ENCODE data around the gene ARHGDIA. TPM values are rescaled to one million over a fixed set of nuclear protein-coding genes. Genes with fewer than 3 reads are reported as not detected.

ARHGDIA gene
- total and polyA plus RNA-seq, 8 donors = 99.5 to 225 (median 160) TPM

DNA sequence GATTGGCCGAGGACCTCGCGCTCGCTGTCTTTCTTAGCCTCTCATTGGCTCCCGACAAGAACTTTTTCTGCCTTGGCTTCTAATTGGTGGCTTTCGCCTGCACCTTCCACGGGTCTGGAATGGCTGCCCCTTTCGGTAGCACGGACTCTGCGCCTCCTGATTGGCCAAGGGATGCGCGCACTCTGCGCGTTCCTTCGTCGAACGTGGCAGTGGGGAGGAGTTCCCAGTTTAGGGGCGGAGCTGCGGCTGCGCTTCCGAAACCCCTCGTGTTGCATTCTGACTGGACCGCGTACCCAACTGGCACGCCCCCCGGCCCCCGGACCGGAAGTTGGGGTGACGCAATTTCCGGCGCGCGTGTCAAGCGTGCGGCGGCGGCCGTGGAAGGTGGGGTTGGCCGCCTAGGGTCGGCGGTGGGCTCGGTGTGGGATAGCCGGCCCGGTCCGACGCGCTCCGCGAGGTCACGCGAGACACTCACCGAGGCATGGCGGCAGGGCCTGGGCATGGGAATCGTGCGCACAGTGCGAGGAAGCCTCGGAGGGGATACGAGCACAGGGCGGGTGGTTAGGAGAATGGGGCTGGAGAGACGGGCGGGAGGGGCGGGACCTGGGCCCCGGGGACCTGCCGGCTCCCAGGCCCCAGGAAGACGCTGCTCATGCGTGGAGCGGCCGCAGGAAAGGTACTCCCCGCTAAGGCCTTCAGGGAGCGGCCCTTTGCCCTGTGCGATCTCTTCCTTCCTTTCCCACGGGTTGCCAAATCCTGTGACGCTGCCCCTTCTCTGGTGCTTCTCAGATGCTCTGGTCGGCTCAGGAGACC lies 10.2 kb downstream of the ARHGDIA start:
- peak; percentile 92 for FAIRE-seq

DNA sequence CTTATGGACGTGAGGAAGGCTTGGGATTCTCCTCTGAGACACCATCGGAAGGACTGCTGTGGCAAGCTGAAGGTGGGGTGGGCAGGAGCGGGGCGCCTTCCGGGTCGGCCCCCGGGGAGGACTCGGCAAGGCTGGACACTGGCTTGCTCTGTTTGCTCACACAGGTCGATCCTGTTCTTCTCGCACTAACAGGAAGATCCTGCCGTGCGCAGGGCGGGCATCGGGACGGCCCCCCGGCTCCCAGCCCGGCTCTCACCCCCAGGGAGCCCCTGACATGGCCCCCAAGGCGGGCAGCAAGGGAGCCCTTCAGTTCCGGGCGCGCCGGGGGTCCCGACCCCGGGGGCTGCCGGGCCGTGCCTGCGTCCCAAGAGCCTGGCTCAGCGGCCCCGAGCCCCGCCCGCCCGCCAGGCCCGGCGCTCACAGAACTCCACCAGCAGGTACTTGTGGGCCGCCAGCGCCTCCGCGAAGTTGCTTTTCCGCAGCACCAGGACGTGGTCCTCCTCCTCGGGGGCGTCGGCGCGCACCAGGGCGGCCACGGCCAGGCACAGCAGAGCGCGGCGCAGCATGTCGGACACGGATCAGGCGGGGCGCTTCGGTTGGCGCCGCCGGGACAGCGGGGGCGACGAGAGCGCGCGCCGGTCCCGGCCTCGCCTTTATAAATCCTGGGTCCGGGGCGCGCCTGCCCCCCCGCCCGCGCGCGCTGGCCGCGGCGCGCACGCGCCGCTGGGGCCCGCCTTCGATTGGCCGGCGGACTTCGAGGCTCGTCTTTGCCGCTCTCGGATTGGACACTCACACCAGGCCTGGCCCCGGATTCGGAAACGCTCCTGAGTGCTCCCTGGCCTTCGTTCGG lies 11.0 kb downstream of the ARHGDIA start, which contains the start of gene P4HB:
Gene P4HB, minus strand, starts transcription at position 630 of the 850 bp plus-strand sequence. Its CDS starts 64 bp downstream, at position 566.
- Histone ChIP-seq H3K27ac (peak within 1 kb of the TSS; percentile 95 to 98 (median 96)), H3K36me3 (peaks cover 0 to 19% (median 15%) of the 10 kb centered on the region in 3 donors), H3K4me1 (peaks cover 6 to 42% (median 21%) of the 10 kb centered on the region in 3 donors), H3K9me3 (no peaks in the 10 kb centered on the region), H3K27me3 (no peaks in the 10 kb centered on the region), H3K4me3 (peak within 1 kb of the TSS; percentile 90 to 99 (median 98))
- no peak for FAIRE-seq
- peak in 2 of 4 donors; percentile 60 to 73 for ATAC-seq
- DNase-seq = peak in 5 of 6 donors; percentile 35 to 99 (median 96)
- intact Hi-C loops (cut with DNase I) = no loop called here
- WGBS, 2 donors = 0% methylated on average over 48 to 95 of the region's 95 CpGs
- TF ChIP-seq, protein P1, sequence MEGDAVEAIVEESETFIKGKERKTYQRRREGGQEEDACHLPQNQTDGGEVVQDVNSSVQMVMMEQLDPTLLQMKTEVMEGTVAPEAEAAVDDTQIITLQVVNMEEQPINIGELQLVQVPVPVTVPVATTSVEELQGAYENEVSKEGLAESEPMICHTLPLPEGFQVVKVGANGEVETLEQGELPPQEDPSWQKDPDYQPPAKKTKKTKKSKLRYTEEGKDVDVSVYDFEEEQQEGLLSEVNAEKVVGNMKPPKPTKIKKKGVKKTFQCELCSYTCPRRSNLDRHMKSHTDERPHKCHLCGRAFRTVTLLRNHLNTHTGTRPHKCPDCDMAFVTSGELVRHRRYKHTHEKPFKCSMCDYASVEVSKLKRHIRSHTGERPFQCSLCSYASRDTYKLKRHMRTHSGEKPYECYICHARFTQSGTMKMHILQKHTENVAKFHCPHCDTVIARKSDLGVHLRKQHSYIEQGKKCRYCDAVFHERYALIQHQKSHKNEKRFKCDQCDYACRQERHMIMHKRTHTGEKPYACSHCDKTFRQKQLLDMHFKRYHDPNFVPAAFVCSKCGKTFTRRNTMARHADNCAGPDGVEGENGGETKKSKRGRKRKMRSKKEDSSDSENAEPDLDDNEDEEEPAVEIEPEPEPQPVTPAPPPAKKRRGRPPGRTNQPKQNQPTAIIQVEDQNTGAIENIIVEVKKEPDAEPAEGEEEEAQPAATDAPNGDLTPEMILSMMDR (IDR thresholded peaks at IDR 0.05) = no peak

More for the DNA sequence above, 10.2 kb downstream of the ARHGDIA start:
- Histone ChIP-seq H3K27ac (peak overlapping the region; percentile 91 to 98 (median 96)), H3K4me3 (peak overlapping the region; percentile 44 to 78 (median 67)), H3K36me3 (peaks cover 0 to 17% (median 15%) of the 10 kb centered on the region in 3 donors), H3K4me1 (peaks cover 14 to 42% (median 25%) of the 10 kb centered on the region in 3 donors), H3K9me3 (no peaks in the 10 kb centered on the region), H3K27me3 (no peaks in the 10 kb centered on the region)
- intact Hi-C loops (cut with DNase I) = no loop called here
- 0 to 1% methylated on average over 60 to 74 of the region's 74 CpGs for WGBS, 2 donors
- DNase-seq = peak; percentile 99 to 100 (median 100)
- peak; percentile 73 to 86 (median 78) for ATAC-seq
- TF ChIP-seq, protein P1 (IDR thresholded peaks at IDR 0.05) = peak in 1 of 4 donors; percentile 17

DNA sequence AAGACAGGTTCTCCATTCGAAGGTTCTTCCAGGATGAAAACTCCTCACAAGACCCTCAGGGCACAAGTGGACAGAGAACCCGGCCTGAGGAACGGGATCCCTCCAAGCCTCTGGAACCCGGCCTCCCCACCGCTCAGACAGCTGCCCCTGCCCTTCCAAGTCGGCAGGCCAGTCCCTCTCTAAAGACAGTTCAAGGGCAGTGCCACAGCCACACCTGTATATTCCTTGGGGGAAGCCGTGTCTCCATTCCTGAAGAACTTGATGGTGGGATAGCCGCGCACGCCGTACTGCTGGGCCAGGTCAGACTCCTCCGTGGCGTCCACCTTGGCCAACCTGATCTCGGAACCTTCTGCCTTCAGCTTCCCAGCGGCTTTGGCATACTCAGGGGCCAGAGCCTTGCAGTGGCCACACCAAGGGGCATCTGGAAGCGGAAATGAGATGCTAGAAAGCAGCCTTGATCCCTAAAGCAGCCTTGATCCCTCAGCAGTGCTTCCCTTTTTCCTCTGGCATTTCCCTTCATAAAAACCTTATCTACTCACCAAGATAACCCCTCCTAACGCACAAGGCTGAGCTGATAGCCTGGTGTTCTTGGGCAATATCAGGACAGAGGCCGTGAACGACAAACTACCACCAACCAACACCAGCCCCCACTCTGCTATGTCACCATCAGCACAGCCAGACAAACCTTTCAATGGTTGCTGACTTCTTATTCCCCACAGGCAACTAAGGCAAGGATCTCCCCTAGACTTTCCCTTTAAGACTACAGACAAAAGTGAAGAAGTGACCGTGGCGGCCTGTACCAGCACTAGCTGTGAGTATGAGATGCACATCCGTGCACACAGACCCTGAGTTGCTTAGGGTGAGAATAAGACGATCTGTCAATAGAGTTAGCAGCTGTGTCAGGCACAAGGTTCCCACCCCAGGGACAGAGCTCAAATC lies 11.9 kb downstream of the ARHGDIA start:
- FAIRE-seq (no peak), ATAC-seq (no peak), DNase-seq (peak in 2 of 6 donors; percentile 54 to 61)
- no peaks in the 10 kb centered on the region for H3K27me3 ChIP-seq
- WGBS, 2 donors = 21 to 26% methylated on average over 23 of the region's 23 CpGs
- H3K27ac ChIP-seq = peak overlapping the region; percentile 86 to 95 (median 90)
- no peaks in the 10 kb centered on the region for H3K9me3 ChIP-seq
- peaks cover 6 to 40% (median 22%) of the 10 kb centered on the region in 3 donors for H3K4me1 ChIP-seq
- TF ChIP-seq, protein P1 (IDR thresholded peaks at IDR 0.05) = no peak
- intact Hi-C loops (cut with DNase I) = no loop called here
- peak overlapping the region; percentile 90 to 99 (median 98) for H3K4me3 ChIP-seq
- H3K36me3 ChIP-seq = peaks cover 0 to 26% (median 22%) of the 10 kb centered on the region in 3 donors
